Body of pancreas (tissue), 4 donors: ENCODE measurements around the gene SERPINA9. TPM values are rescaled to one million over a fixed set of nuclear protein-coding genes. Genes with fewer than 3 reads are reported as not detected.

Experiments
- ATAC-seq: fragments of 150-250 bp; one replicate; pipeline ENCODE4 v1.9.1; 2016
- DNase-seq, 4 donors: peaks; one replicate each; pipeline ENCODE4 v3.0.0-alpha.2; 2019
- H3K27ac ChIP-seq, 4 donors: fragments of 200-600 bp; sonication (generic); 1 replicate in 3 of 4; 2 replicates in 1 of 4; pipeline versions ENCODE4 v1.5.1 to v1.6.1; 2016 to 2019; ENCODE audit warnings: mild to moderate bottlenecking in 1 of 4, mixed read lengths in 1 of 4, moderate library complexity in 1 of 4
- H3K27me3 ChIP-seq, 2 donors: fragments of 200-600 bp; sonication (generic); one replicate each; pipeline ENCODE4 v1.6.0; 2016; ENCODE audit warnings: mild to moderate bottlenecking in 1 of 2
- H3K36me3 ChIP-seq, 2 donors: fragments of 200-600 bp; sonication (generic); replicated peaks in 1 of 2; 2 replicates each; pipeline ENCODE4 v1.5.1; 2016; ENCODE audit warnings: low read depth in 2 of 2; ENCODE audit not compliant: insufficient read depth in 1 of 2
- H3K4me1 ChIP-seq: fragments of 200-600 bp; sonication (generic); one replicate; pipeline ENCODE4 v1.6.0; 2016
- H3K4me3 ChIP-seq, 2 donors: fragments of 200-600 bp; sonication (generic); 1 replicate in 1 of 2; 2 replicates in 1 of 2; pipeline ENCODE4 v1.5.1; 2016 to 2019
- H3K9me3 ChIP-seq, 3 donors: fragments of 200-600 bp; sonication (generic); 1 replicate in 2 of 3; 2 replicates in 1 of 3; pipeline ENCODE4 v1.5.1; 2016
- POLR2A ChIP-seq, 3 donors: fragments of 450-650 bp; IDR thresholded peaks; one replicate each; pipeline ENCODE4 v1.6.1; 2016; ENCODE audit warnings: antibody characterized with exemption in 3 of 3, mild to moderate bottlenecking in 2 of 3
- WGBS, 2 donors: methylation state at CpG; one replicate each; pipeline ENCODE4 v1.1.5; 2017; 5-methylcytosine and 5-hydroxymethylcytosine counted together
- intact Hi-C: fragments of 100-400 bp; cut with DNase I; formaldehyde crosslinking; loops from one replicate; pipeline ENCODE4 v1.15.1; 2023
- total RNA-seq, 2 donors: library from RNA; depleted of rRNA; stranded (reverse); fragments of >200 nt; gene quantifications; one replicate each; pipeline ENCODE4 v1.1.0, GENCODE V29; 2016
- TF ChIP-seq, protein P1 (sequence below), 7 experiments: fragments of 450-650 bp in 4 of 7; fragments of 200-600 bp in 3 of 7; sonication (generic) in 3 of 7; IDR thresholded peaks; one replicate each; pipeline ENCODE4 v1.5.1; 2016 to 2019; ENCODE audit warnings: antibody characterized with exemption in 7 of 7

The SERPINA9 gene
- total RNA-seq, 2 donors from 2014 or later = not detected

DNA sequence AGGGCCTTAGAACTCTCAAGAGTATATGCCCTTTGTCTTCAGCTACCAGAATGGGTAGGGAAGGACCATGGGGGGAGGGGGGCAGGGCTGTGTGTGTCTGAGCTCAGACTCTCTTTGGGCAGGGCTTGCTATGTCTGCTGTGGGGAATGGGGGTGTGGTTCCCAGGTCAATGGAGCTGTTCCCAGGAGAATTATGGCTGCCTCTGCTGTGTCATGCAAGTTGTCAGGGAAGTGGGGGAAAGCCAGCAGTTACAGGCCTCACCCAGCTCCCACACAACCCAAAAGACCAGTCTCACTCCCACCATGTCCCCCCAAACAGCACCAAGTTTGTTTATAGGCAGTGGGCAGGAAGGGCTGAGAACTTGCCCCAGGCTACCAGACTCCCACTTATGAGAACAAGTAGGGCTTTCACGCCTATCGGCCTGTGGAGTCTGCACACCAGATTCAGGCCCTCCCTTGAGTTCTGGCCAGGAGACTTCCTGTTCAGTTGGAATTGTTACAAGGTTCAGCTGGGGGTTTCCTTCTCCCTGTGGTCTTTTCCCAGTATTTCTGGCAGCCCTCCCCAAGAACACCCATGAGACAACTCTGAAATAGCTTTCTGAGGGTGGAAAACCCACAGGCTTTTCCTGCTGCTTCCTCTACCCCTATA lies 17.3 kb downstream of the SERPINA9 start:
- Histone ChIP-seq H3K36me3 (no peaks in the 10 kb centered on the region), H3K4me3 (no peak overlapping the region), H3K9me3 (no peaks in the 10 kb centered on the region), H3K27ac (no peak overlapping the region), H3K27me3 (no peaks in the 10 kb centered on the region), H3K4me1 (no peaks in the 10 kb centered on the region)
- ATAC-seq = no peak
- TF ChIP-seq, protein P1, sequence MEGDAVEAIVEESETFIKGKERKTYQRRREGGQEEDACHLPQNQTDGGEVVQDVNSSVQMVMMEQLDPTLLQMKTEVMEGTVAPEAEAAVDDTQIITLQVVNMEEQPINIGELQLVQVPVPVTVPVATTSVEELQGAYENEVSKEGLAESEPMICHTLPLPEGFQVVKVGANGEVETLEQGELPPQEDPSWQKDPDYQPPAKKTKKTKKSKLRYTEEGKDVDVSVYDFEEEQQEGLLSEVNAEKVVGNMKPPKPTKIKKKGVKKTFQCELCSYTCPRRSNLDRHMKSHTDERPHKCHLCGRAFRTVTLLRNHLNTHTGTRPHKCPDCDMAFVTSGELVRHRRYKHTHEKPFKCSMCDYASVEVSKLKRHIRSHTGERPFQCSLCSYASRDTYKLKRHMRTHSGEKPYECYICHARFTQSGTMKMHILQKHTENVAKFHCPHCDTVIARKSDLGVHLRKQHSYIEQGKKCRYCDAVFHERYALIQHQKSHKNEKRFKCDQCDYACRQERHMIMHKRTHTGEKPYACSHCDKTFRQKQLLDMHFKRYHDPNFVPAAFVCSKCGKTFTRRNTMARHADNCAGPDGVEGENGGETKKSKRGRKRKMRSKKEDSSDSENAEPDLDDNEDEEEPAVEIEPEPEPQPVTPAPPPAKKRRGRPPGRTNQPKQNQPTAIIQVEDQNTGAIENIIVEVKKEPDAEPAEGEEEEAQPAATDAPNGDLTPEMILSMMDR (IDR thresholded peaks at IDR 0.05) = no peak
- no peak for TF ChIP-seq POLR2A (IDR thresholded peaks at IDR 0.05)
- intact Hi-C loops = no loop called here
- WGBS, 2 donors = 69 to 84% methylated on average over 2 of the region's 2 CpGs
- no peak for DNase-seq

DNA sequence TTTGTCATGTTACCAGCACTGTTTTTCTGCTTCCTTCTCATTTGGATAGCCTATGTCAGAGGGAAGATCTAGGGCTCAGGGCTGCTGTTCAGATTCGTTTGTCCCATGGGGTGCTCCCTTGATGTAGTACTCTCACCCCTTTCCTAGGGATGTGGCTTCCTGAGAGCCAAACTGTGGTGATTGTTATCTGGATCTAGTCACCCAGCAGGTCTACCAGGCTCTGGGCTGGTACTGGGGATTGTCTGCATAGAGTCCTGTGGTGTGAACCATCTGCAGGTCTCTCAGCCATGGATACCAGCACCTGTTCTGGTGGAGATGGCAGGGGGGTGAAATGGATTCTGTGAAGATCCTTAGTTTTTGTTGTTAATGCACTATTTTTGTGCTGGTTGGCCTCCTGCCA lies 17.9 kb downstream of the SERPINA9 start:
- Histone ChIP-seq H3K4me3 (no peak overlapping the region), H3K27ac (no peak overlapping the region), H3K27me3 (no peaks in the 10 kb centered on the region), H3K9me3 (no peaks in the 10 kb centered on the region), H3K4me1 (no peaks in the 10 kb centered on the region), H3K36me3 (no peaks in the 10 kb centered on the region)
- intact Hi-C loops = no loop called here
- DNase-seq (no peak), ATAC-seq (no peak)
- TF ChIP-seq, protein P1 (IDR thresholded peaks at IDR 0.05) = no peak
- no peak for TF ChIP-seq POLR2A (IDR thresholded peaks at IDR 0.05)
- WGBS, 2 donors = 43 to 71% methylated on average over 1 of the region's 1 CpG

DNA sequence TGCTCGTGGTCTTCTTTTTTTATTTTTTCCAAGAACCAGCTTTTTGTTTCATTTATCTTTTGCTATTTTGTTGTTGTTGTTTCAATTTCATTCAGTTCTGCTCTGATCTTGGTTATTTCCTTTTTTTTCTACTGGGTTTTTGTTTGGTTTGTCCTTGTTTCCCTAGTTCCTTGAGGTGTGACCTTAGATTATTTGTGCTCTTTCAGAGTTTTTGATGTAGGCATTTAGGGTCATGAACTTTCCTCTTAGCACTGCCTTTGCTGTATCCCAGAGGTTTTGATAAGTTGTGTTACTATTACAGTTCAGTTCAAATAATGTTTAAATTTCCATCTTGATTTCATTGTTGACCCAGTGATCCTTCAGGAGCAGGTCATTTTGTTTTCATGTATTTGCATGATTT lies 20.1 kb downstream of the SERPINA9 start:
- H3K4me1 ChIP-seq = no peaks in the 10 kb centered on the region
- H3K4me3 ChIP-seq = no peak overlapping the region
- ATAC-seq (no peak), DNase-seq (no peak)
- H3K27ac ChIP-seq = no peak overlapping the region
- H3K27me3 ChIP-seq = no peaks in the 10 kb centered on the region
- no peaks in the 10 kb centered on the region for H3K9me3 ChIP-seq
- intact Hi-C loops = no loop called here
- TF ChIP-seq POLR2A (IDR thresholded peaks at IDR 0.05) = no peak
- TF ChIP-seq, protein P1 (IDR thresholded peaks at IDR 0.05) = no peak
- 14 to 25% methylated on average over 1 of the region's 1 CpG for WGBS, 2 donors
- no peaks in the 10 kb centered on the region for H3K36me3 ChIP-seq

DNA sequence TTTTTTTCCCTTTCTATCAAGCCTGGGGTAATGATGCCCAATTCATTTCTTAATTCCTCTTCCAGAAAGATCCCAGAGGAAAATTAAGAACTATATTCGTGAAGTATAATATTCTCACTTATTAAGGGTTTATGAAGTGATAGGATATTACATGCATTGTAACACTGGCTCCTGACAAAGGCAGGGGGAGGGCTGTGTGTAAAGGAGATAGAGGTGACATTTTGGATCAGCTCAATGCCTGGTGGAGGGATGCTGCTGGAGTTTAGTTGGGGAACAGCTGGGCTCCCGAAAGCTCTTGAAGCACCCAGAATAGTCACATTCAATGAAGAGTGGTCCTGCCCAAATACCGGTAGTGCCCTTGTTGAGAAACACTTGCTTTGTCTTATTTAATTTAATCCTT lies 24.2 kb downstream of the SERPINA9 start:
- no peaks in the 10 kb centered on the region for H3K36me3 ChIP-seq
- WGBS, 2 donors = 50 to 62% methylated on average over 3 of the region's 3 CpGs
- intact Hi-C loops = no loop called here
- ATAC-seq (no peak), DNase-seq (no peak)
- H3K9me3 ChIP-seq = no peaks in the 10 kb centered on the region
- no peak for TF ChIP-seq POLR2A (IDR thresholded peaks at IDR 0.05)
- TF ChIP-seq, protein P1 (IDR thresholded peaks at IDR 0.05) = no peak
- no peak overlapping the region for H3K4me3 ChIP-seq
- H3K4me1 ChIP-seq = no peaks in the 10 kb centered on the region
- H3K27ac ChIP-seq = no peak overlapping the region
- H3K27me3 ChIP-seq = no peaks in the 10 kb centered on the region

DNA sequence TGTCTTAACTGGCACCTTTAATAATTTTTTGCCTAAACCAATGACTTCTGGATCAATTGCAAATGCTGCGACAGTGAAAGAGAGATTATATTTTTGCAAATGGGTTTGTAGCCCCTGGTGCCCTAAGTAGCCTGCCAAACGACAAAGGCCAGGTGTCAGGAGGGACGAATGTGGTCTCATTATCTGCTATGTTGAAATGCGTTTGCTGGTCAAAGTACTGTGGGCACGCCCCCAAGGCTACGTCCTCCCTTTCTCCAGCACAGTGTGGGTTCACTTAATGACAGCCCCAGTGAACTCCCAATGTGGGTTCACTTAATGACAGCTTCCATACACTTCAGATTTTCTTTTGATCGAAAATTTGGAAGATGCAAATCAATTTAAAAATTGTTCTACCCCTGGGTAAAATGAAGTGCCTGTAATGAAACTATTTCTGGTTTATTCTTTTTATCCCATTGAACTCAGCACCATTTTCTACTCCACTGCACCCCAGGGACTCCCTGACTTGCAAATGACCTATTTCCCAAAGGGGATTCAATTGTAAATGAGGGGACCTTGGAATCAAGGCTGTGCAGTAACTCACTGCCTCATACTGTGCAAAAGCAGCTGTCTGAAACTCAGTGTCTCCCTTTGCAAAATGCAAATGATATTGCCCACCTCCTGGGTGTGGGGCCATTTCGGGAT lies 24.8 kb downstream of the SERPINA9 start:
- WGBS, 2 donors = 25 to 36% methylated on average over 8 of the region's 8 CpGs
- ATAC-seq = no peak
- DNase-seq = no peak
- Histone ChIP-seq H3K27me3 (no peaks in the 10 kb centered on the region), H3K9me3 (no peaks in the 10 kb centered on the region), H3K4me1 (no peaks in the 10 kb centered on the region), H3K36me3 (no peaks in the 10 kb centered on the region), H3K27ac (no peak overlapping the region), H3K4me3 (no peak overlapping the region)
- intact Hi-C loops = no loop called here
- TF ChIP-seq, protein P1 (IDR thresholded peaks at IDR 0.05) = no peak
- TF ChIP-seq POLR2A (IDR thresholded peaks at IDR 0.05) = no peak
